GM10248 (cell line): ENCODE measurements around the gene FCRL5.

Experiments used
- CTCF ChIA-PET: fragments of 300-600 bp; sonication (Branson Sonifier 250); formaldehyde crosslinking; extraction: SDS; loops from one replicate; lab custom pipeline; 2021; ENCODE audit warnings: antibody characterized with exemption; lab: Yijun Ruan, JAX
- POLR2A ChIA-PET: fragments of 350-650 bp; sonication (Branson Sonifier 250); formaldehyde crosslinking; extraction: SDS; loops from one replicate; lab custom pipeline; 2020; ENCODE audit warnings: antibody characterized with exemption; lab: Yijun Ruan, JAX
- DNase-seq: peaks from one replicate; pipeline ENCODE4 v3.0.0; 2012; ENCODE audit errors: extremely low spot score
- CTCF ChIP-seq: IDR thresholded peaks from 2 replicates; pipeline ENCODE4 v1.5.1; 2012; ENCODE audit warnings: mild to moderate bottlenecking, low read depth; ENCODE audit errors: extremely low read depth, missing control alignments, control extremely low read depth

Gene FCRL5

GRCh38 chr1:157540160-157540748, 12.1 kb downstream of the FCRL5 start:
- CTCF ChIA-PET = interaction anchor here (0.7 to 1.2 kb wide), 2 partner anchors 17 to 44 kb away, joined by 3 read pairs; no protein-coding TSS in a partner anchor
- no peak for DNase-seq
- TF ChIP-seq CTCF = no peak
- POLR2A ChIA-PET = no interaction called here

GRCh38 chr1:157539568-157539967, 12.7 kb downstream of the FCRL5 start:
- TF ChIP-seq CTCF = no peak
- POLR2A ChIA-PET = no interaction called here
- CTCF ChIA-PET = interaction anchor here (0.7 to 2.3 kb wide), 3 partner anchors 16 to 43 kb away, joined by 3 to 6 read pairs (median 3); no protein-coding TSS in a partner anchor
- DNase-seq = no peak

GRCh38 chr1:157532569-157532968, 19.7 kb downstream of the FCRL5 start:
- TF ChIP-seq CTCF = no peak
- ChIA-PET CTCF (interaction anchor here (0.9 kb wide), 1 partner anchor 21 kb away, joined by 3 read pairs; no protein-coding TSS in a partner anchor), POLR2A (no interaction called here)
- no peak for DNase-seq

- DNase-seq = peak; percentile 48
- CTCF ChIA-PET = interaction anchor here (0.7 to 2.6 kb wide), 13 partner anchors 8 to 160 kb away, joined by 3 to 12 read pairs (median 3); no protein-coding TSS in a partner anchor
Observed at GRCh38 chr1:157523774-157524493, 28.4 kb downstream of the FCRL5 start.

GRCh38 chr1:157521056-157521455, 31.3 kb downstream of the FCRL5 start:
- DNase-seq = no peak
- ChIA-PET CTCF (interaction anchor here (0.8 to 2.0 kb wide), 4 partner anchors 8 to 21 kb away, joined by 3 to 7 read pairs (median 4); no protein-coding TSS in a partner anchor), POLR2A (no interaction called here)
- TF ChIP-seq CTCF = no peak

More at GRCh38 chr1:157523774-157524493, 28.4 kb downstream of the FCRL5 start:
- POLR2A ChIA-PET = interaction anchor here (0.5 kb wide), 1 partner anchor 278 kb away, joined by 3 read pairs; no protein-coding TSS in a partner anchor
- TF ChIP-seq CTCF = no peak

GRCh38 chr1:157520386-157520935, 31.9 kb downstream of the FCRL5 start:
- no peak for DNase-seq
- no peak for TF ChIP-seq CTCF
- CTCF ChIA-PET = interaction anchor here (1.3 to 2.4 kb wide), 3 partner anchors 15 to 20 kb away, joined by 3 to 11 read pairs (median 7); no protein-coding TSS in a partner anchor
- POLR2A ChIA-PET = no interaction called here
